OCI-LY3 (cell line): ENCODE data around the gene MIB1.
A peak's percentile ranks its signal among the peaks of the same experiment; 100 is the strongest.

Source experiments
- H2AFZ ChIP-seq: fragments of 200-600, 300-600 bp; shearing (Covaris generic); 2 replicates; pipeline ENCODE4 v1.6.0; 2014; ENCODE audit warnings: antibody characterized with exemption, low read depth, low read length
- H3K27ac ChIP-seq: fragments of 200-600, 300-600 bp; sonication (generic); 2 replicates; pipeline ENCODE4 v1.5.1; 2014; ENCODE audit warnings: mild to moderate bottlenecking, low read length, moderate library complexity, mixed read lengths
- H3K27me3 ChIP-seq: fragments of 200-600, 300-600 bp; sonication (generic); 2 replicates; pipeline ENCODE4 v1.6.1; 2014; ENCODE audit warnings: low read depth, low read length, mixed read lengths
- H3K36me3 ChIP-seq: fragments of 200-600, 300-600 bp; sonication (generic); replicated peaks from 2 replicates; pipeline ENCODE3; 2014; ENCODE audit warnings: low read depth, low read length, mixed read lengths
- H3K4me1 ChIP-seq: fragments of 300-600, 200-600 bp; sonication (generic); 2 replicates; pipeline ENCODE4 v1.6.1; 2014; ENCODE audit warnings: low read length, mixed read lengths
- H3K4me2 ChIP-seq: fragments of 200-600, 300-600 bp; sonication (generic); 2 replicates; pipeline ENCODE4 v1.6.1; 2014; ENCODE audit warnings: low read length, mixed read lengths
- H3K4me3 ChIP-seq: fragments of 300-600, 200-600 bp; sonication (generic); 2 replicates; pipeline ENCODE4 v1.5.1; 2014; ENCODE audit warnings: antibody characterized with exemption, mild to moderate bottlenecking, low read length, moderate library complexity
- H3K79me2 ChIP-seq: fragments of 300-600, 200-600 bp; shearing (Covaris generic); 2 replicates; pipeline ENCODE4 v1.6.1; 2014; ENCODE audit warnings: mild to moderate bottlenecking, low read length, mixed read lengths
- H3K9ac ChIP-seq: fragments of 300-600, 200-600 bp; shearing (Covaris generic); 2 replicates; pipeline ENCODE4 v1.6.0; 2014; ENCODE audit warnings: mild to moderate bottlenecking, low read length, moderate library complexity
- H3K9me3 ChIP-seq: fragments of 200-600, 300-600 bp; shearing (Covaris generic); 2 replicates; pipeline ENCODE4 v1.6.1; 2014; ENCODE audit warnings: low read length, mixed read lengths; ENCODE audit not compliant: insufficient read depth
- H4K20me1 ChIP-seq: fragments of 200-600, 300-600 bp; sonication (generic); 2 replicates; pipeline ENCODE4 v1.6.1; 2016; ENCODE audit warnings: low read length, mixed read lengths; ENCODE audit not compliant: insufficient read depth
- CTCF ChIP-seq: fragments of 200-600, 300-600 bp; sonication (generic); IDR thresholded peaks from 2 replicates; pipeline ENCODE4 v1.5.1; 2014; ENCODE audit warnings: antibody characterized with exemption, low read length, low read depth
- EZH2phosphoT487 ChIP-seq: fragments of 200-600 bp; shearing (Covaris generic); IDR thresholded peaks from 2 replicates; pipeline ENCODE4 v1.6.1; 2018; ENCODE audit warnings: antibody characterized with exemption, mixed run types, low read depth

The MIB1 gene

GRCh38 chr18:21897811-21898210 is 157.2 kb downstream of the MIB1 start:
- Histone ChIP-seq H3K4me3 (no peak overlapping the region), H3K36me3 (no peaks in the 10 kb centered on the region), H3K27ac (no peak overlapping the region), H3K79me2 (no peaks in the 10 kb centered on the region), H3K9ac (no peak overlapping the region), H3K4me1 (peaks cover 12% of the 10 kb centered on the region), H2AFZ (peak overlapping the region; percentile 48), H4K20me1 (no peaks in the 10 kb centered on the region), H3K9me3 (no peaks in the 10 kb centered on the region), H3K4me2 (peak overlapping the region; percentile 38), H3K27me3 (no peaks in the 10 kb centered on the region)
- TF ChIP-seq CTCF (peak; percentile 79), EZH2phosphoT487 (no peak)

GRCh38 chr18:21900605-21901352 is 160.2 kb downstream of the MIB1 start:
- no peaks in the 10 kb centered on the region for H3K79me2 ChIP-seq
- H3K36me3 ChIP-seq = no peaks in the 10 kb centered on the region
- no peak overlapping the region for H3K4me3 ChIP-seq
- no peak overlapping the region for H3K4me2 ChIP-seq
- no peak overlapping the region for H3K9ac ChIP-seq
- no peak overlapping the region for H2AFZ ChIP-seq
- no peaks in the 10 kb centered on the region for H3K9me3 ChIP-seq
- H3K27ac ChIP-seq = no peak overlapping the region
- H3K27me3 ChIP-seq = no peaks in the 10 kb centered on the region
- no peak for TF ChIP-seq CTCF
- TF ChIP-seq EZH2phosphoT487 = no peak
- no peaks in the 10 kb centered on the region for H4K20me1 ChIP-seq
- peaks cover 12% of the 10 kb centered on the region for H3K4me1 ChIP-seq

GRCh38 chr18:21901423-21901945 is 160.9 kb downstream of the MIB1 start:
- Histone ChIP-seq H3K4me2 (no peak overlapping the region), H3K27ac (no peak overlapping the region), H3K9ac (no peak overlapping the region), H3K4me1 (peaks cover 12% of the 10 kb centered on the region), H2AFZ (no peak overlapping the region), H3K36me3 (no peaks in the 10 kb centered on the region), H3K9me3 (no peaks in the 10 kb centered on the region), H3K79me2 (no peaks in the 10 kb centered on the region), H3K27me3 (no peaks in the 10 kb centered on the region), H3K4me3 (no peak overlapping the region), H4K20me1 (no peaks in the 10 kb centered on the region)
- TF ChIP-seq EZH2phosphoT487 (no peak), CTCF (no peak)

GRCh38 chr18:21903709-21904108 is 163.1 kb downstream of the MIB1 start:
- H3K36me3 ChIP-seq = no peaks in the 10 kb centered on the region
- H3K79me2 ChIP-seq = no peaks in the 10 kb centered on the region
- no peak overlapping the region for H3K9ac ChIP-seq
- H3K4me1 ChIP-seq = no peaks in the 10 kb centered on the region
- H4K20me1 ChIP-seq = no peaks in the 10 kb centered on the region
- no peak overlapping the region for H3K4me2 ChIP-seq
- no peaks in the 10 kb centered on the region for H3K9me3 ChIP-seq
- H2AFZ ChIP-seq = no peak overlapping the region
- H3K27me3 ChIP-seq = no peaks in the 10 kb centered on the region
- H3K4me3 ChIP-seq = no peak overlapping the region
- no peak overlapping the region for H3K27ac ChIP-seq
- TF ChIP-seq EZH2phosphoT487 (no peak), CTCF (no peak)
